Measurements from ENCODE around the gene ARL17A. TPM values are rescaled to one million over a fixed set of nuclear protein-coding genes. Genes with fewer than 3 reads are reported as not detected.
"Not testable (repeated sequence)": the region's sequence is repeated elsewhere in the genome, so short reads cannot be mapped to it uniquely, and the experiment has no call there.

ARL17A gene
- total and polyA plus RNA-seq, 4 experiments from 2014 or later, result 8.2 to 49.4 (median 28.3) TPM

- H3K4me1 ChIP-seq (ENCODE audit: insufficient read depth, low read length); CTCF ChIA-PET (ENCODE audit: partially characterized antibody); H3K27me3 Mint-ChIP-seq; H3K27ac Mint-ChIP-seq; POLR2A ChIA-PET (ENCODE audit: partially characterized antibody); H3K36me3 ChIP-seq (ENCODE audit: insufficient read depth, low read length); H3K27me3 ChIP-seq (ENCODE audit: insufficient read depth, low read length); H3K9me3 Mint-ChIP-seq; DNase-seq; H3K9me3 ChIP-seq (ENCODE audit: control insufficient read depth in 1 of 2, low read length in 2 of 2); H3K4me3 ChIP-seq (ENCODE audit: low read length in 2 of 2); H3K36me3 Mint-ChIP-seq; H3K4me3 Mint-ChIP-seq; H3K27ac ChIP-seq (ENCODE audit: low read depth, low read length); H3K4me1 Mint-ChIP-seq; intact Hi-C loops (cut with micrococcal nuclease): not testable (repeated sequence)
Measured at GRCh38 chr17:46585444-46585843, 6.0 kb upstream of the ARL17A start.

GRCh38 chr17:46580082-46580481, 591 bp upstream of the ARL17A start:
- H3K27ac ChIP-seq (ENCODE audit: low read depth, low read length); H3K27me3 ChIP-seq (ENCODE audit: insufficient read depth, low read length); H3K36me3 ChIP-seq (ENCODE audit: insufficient read depth, low read length); H3K36me3 Mint-ChIP-seq; POLR2A ChIA-PET (ENCODE audit: partially characterized antibody); H3K9me3 ChIP-seq (ENCODE audit: control insufficient read depth in 1 of 2, low read length in 2 of 2); H3K9me3 Mint-ChIP-seq; H3K27me3 Mint-ChIP-seq; H3K4me1 Mint-ChIP-seq; H3K4me1 ChIP-seq (ENCODE audit: insufficient read depth, low read length); CTCF ChIA-PET (ENCODE audit: partially characterized antibody); intact Hi-C loops (cut with micrococcal nuclease); H3K4me3 ChIP-seq (ENCODE audit: low read length in 2 of 2); H3K27ac Mint-ChIP-seq: not testable (repeated sequence)
- DNase-seq, result peak in 2 of 5 donors; percentile 14 to 23
- peak overlapping the region in 5 of 8 donors; percentile 27 to 67 (median 51) for H3K4me3 Mint-ChIP-seq

GRCh38 chr17:46571796-46572195, 7.7 kb downstream of the ARL17A start:
- intact Hi-C loops (cut with micrococcal nuclease); DNase-seq; H3K36me3 ChIP-seq (ENCODE audit: insufficient read depth, low read length); H3K27ac Mint-ChIP-seq; H3K27me3 ChIP-seq (ENCODE audit: insufficient read depth, low read length); POLR2A ChIA-PET (ENCODE audit: partially characterized antibody); H3K4me1 Mint-ChIP-seq; H3K36me3 Mint-ChIP-seq; CTCF ChIA-PET (ENCODE audit: partially characterized antibody); H3K9me3 Mint-ChIP-seq; H3K4me3 Mint-ChIP-seq; H3K9me3 ChIP-seq (ENCODE audit: control insufficient read depth in 1 of 2, low read length in 2 of 2); H3K4me1 ChIP-seq (ENCODE audit: insufficient read depth, low read length); H3K27ac ChIP-seq (ENCODE audit: low read depth, low read length); H3K4me3 ChIP-seq (ENCODE audit: low read length in 2 of 2); H3K27me3 Mint-ChIP-seq: not testable (repeated sequence)

- H3K36me3 ChIP-seq (ENCODE audit: insufficient read depth, low read length); H3K4me1 Mint-ChIP-seq; H3K9me3 Mint-ChIP-seq; H3K4me1 ChIP-seq (ENCODE audit: insufficient read depth, low read length); POLR2A ChIA-PET (ENCODE audit: partially characterized antibody); H3K4me3 ChIP-seq (ENCODE audit: low read length in 2 of 2); H3K27me3 Mint-ChIP-seq; H3K36me3 Mint-ChIP-seq; H3K9me3 ChIP-seq (ENCODE audit: control insufficient read depth in 1 of 2, low read length in 2 of 2); H3K4me3 Mint-ChIP-seq; DNase-seq; H3K27me3 ChIP-seq (ENCODE audit: insufficient read depth, low read length); intact Hi-C loops (cut with micrococcal nuclease); H3K27ac Mint-ChIP-seq; H3K27ac ChIP-seq (ENCODE audit: low read depth, low read length); CTCF ChIA-PET (ENCODE audit: partially characterized antibody): not testable (repeated sequence)
Measured at GRCh38 chr17:46566980-46567379, 12.5 kb downstream of the ARL17A start.

DNA sequence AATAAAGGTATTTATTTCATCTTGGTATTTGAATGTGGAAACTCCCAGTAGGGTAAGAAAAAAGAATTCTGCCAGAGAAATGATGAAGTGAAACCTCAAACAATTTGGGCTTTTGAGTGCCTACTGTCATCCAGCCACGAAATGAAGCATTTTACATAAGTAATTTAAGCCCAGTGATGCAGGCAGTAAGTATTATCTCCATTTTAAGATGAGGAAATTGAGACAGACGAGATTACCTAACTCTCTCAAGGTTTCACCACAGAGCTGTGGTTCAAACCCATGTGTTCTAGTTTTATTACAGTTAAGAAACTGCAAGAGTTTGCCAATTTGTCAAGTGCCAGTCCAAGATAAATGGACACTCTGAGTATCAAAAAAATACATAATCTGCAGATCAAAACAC, 13.2 kb downstream of the ARL17A start:
- H3K27me3 ChIP-seq (ENCODE audit: insufficient read depth, low read length); DNase-seq; intact Hi-C loops (cut with micrococcal nuclease); POLR2A ChIA-PET (ENCODE audit: partially characterized antibody); H3K4me1 ChIP-seq (ENCODE audit: insufficient read depth, low read length); CTCF ChIA-PET (ENCODE audit: partially characterized antibody); H3K36me3 Mint-ChIP-seq; H3K9me3 ChIP-seq (ENCODE audit: control insufficient read depth in 1 of 2, low read length in 2 of 2); H3K27me3 Mint-ChIP-seq; H3K27ac Mint-ChIP-seq; H3K27ac ChIP-seq (ENCODE audit: low read depth, low read length); H3K9me3 Mint-ChIP-seq; H3K4me3 ChIP-seq (ENCODE audit: low read length in 2 of 2); H3K36me3 ChIP-seq (ENCODE audit: insufficient read depth, low read length); H3K4me3 Mint-ChIP-seq; H3K4me1 Mint-ChIP-seq: not testable (repeated sequence)

DNA sequence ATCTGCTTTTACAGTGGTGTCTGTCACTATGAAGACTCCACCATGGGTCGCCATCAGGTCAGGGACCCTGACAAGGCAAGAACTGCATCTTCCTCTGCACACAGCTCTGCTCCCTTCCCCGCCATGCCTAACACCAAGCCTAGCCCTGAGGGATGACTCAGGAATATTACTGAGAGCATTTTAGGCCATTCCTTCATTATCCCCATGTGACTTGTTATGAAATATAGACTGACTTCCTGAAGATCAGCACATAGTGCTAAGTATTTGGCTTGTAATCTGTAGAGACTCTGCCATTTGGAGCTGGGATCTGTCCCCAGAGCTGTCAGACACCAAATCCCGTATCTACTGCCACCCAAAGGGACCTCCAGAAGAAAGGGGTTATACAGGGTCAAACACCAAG, 19.4 kb downstream of the ARL17A start:
- H3K36me3 ChIP-seq (ENCODE audit: insufficient read depth, low read length); H3K4me3 ChIP-seq (ENCODE audit: low read length in 2 of 2); H3K36me3 Mint-ChIP-seq; CTCF ChIA-PET (ENCODE audit: partially characterized antibody); H3K4me1 Mint-ChIP-seq; DNase-seq; H3K27me3 ChIP-seq (ENCODE audit: insufficient read depth, low read length); H3K4me1 ChIP-seq (ENCODE audit: insufficient read depth, low read length); H3K9me3 Mint-ChIP-seq; POLR2A ChIA-PET (ENCODE audit: partially characterized antibody); H3K27me3 Mint-ChIP-seq; H3K9me3 ChIP-seq (ENCODE audit: control insufficient read depth in 1 of 2, low read length in 2 of 2); H3K4me3 Mint-ChIP-seq; H3K27ac ChIP-seq (ENCODE audit: low read depth, low read length); H3K27ac Mint-ChIP-seq; intact Hi-C loops (cut with micrococcal nuclease): not testable (repeated sequence)

DNA sequence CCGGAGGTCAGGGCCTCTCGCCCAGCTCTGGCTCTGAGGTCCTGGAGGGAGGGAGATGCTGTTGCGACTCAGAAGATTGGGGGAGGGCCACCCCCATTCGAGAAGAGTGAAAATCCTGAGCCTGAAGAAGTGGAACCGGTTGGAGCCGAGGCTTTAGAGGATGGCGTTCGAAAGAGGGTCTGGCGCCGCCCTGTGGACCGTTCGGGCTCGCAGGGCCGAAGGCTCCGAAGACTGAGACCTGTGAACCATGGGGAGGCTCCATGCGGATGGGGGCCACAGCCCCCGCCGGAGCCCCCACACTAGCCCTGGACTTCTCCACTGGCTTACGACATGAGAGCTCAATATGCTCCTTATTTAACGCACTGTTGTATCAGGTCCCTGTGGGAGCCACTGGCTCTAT, 20.3 kb downstream of the ARL17A start:
- H3K36me3 Mint-ChIP-seq; DNase-seq; CTCF ChIA-PET (ENCODE audit: partially characterized antibody); H3K27ac Mint-ChIP-seq; H3K4me1 Mint-ChIP-seq; H3K36me3 ChIP-seq (ENCODE audit: insufficient read depth, low read length); H3K9me3 ChIP-seq (ENCODE audit: control insufficient read depth in 1 of 2, low read length in 2 of 2); H3K4me1 ChIP-seq (ENCODE audit: insufficient read depth, low read length); POLR2A ChIA-PET (ENCODE audit: partially characterized antibody); H3K27me3 ChIP-seq (ENCODE audit: insufficient read depth, low read length); H3K4me3 Mint-ChIP-seq; intact Hi-C loops (cut with micrococcal nuclease); H3K4me3 ChIP-seq (ENCODE audit: low read length in 2 of 2); H3K27me3 Mint-ChIP-seq; H3K9me3 Mint-ChIP-seq; H3K27ac ChIP-seq (ENCODE audit: low read depth, low read length): not testable (repeated sequence)

DNA sequence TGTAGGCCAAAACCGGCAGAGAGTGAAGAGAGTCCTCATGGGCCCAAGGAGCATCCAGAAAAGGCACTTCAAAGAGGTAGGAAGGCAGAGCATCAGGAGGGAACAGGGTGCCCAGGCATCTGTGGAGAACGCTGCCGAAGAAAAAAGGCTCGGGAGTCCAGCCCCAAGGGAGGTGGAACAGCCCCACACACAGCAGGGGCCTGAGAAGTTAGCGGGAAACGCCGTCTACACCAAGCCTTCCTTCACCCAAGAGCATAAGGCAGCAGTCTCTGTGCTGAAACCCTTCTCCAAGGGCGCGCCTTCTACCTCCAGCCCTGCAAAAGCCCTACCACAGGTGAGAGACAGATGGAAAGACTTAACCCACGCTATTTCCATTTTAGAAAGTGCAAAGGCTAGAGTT, 30.9 kb downstream of the ARL17A start:
- H3K9me3 Mint-ChIP-seq; H3K27ac ChIP-seq (ENCODE audit: low read depth, low read length); H3K4me3 ChIP-seq (ENCODE audit: low read length in 2 of 2); H3K36me3 Mint-ChIP-seq; H3K9me3 ChIP-seq (ENCODE audit: control insufficient read depth in 1 of 2, low read length in 2 of 2); POLR2A ChIA-PET (ENCODE audit: partially characterized antibody); H3K4me3 Mint-ChIP-seq; H3K36me3 ChIP-seq (ENCODE audit: insufficient read depth, low read length); H3K27me3 ChIP-seq (ENCODE audit: insufficient read depth, low read length); H3K4me1 Mint-ChIP-seq; H3K4me1 ChIP-seq (ENCODE audit: insufficient read depth, low read length); intact Hi-C loops (cut with micrococcal nuclease); H3K27me3 Mint-ChIP-seq; CTCF ChIA-PET (ENCODE audit: partially characterized antibody): not testable (repeated sequence)
- DNase-seq, result peak in 2 of 5 donors; percentile 6 to 37
- peak overlapping the region in 2 of 7 donors; percentile 51 to 75 for H3K27ac Mint-ChIP-seq

Data from CD4-positive, alpha-beta memory T cell (primary cell).